Myocyte (in vitro differentiated cells): ENCODE data around the gene HES7. TPM values are rescaled to one million over a fixed set of nuclear protein-coding genes. Genes with fewer than 3 reads are reported as not detected.
A peak's percentile ranks its signal among the peaks of the same experiment; 100 is the strongest.
"Not testable (repeated sequence)": the region's sequence is repeated elsewhere in the genome, so short reads cannot be mapped to it uniquely, and the experiment has no call there.

Experiments
- DNase-seq: peaks from one replicate; pipeline ENCODE4 v3.0.0-alpha.2; 2012; ENCODE audit warnings: low read depth
- total RNA-seq: library from RNA; depleted of rRNA; stranded (reverse); fragments of >200 nt; gene quantifications from 2 replicates; pipeline ENCODE4 v1.2.3, GENCODE V29; 2014

The HES7 gene
- total RNA-seq, 1 donor from 2014 or later, result 0.53 TPM

DNA sequence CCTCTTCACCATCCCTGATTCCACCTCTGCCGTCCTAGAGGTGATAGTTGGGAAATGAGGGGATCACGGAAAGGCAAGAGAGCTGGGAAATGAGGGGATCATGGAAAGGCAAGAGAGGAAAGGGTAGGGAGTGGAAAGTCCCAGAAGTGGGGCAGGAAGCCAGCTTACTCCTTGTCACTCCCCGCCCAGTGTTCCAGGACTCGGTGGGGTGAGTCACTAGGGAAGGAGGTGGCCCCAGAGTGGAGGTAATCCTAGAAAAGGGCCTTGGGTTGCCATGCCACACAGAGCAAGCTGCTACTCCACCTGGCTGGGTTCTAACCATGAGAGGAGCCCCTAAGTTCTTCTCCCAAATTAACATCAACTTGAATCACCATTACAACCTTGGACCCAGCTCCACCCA lies 20.4 kb downstream of the HES7 start:
- DNase-seq, result no peak

DNA sequence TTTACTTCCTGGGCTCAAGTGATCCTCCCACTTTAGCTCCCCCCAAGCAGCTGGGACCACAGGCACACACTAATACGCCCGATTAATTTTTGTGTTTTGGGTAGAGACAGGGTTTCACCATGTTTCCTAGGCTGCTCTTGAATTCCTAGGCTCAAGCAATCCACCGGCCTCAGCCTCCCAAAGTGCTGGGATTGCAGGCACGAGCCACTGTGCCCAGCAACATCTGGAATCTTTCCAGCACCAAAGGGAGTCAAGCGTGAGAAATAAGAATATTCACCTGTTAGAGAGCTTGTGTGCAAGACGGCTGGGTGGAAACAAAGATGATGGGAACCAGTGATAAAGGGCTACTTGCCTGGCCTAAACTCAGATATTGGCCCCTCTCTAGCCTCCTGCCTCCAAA lies 22.2 kb downstream of the HES7 start:
- no peak for DNase-seq

DNA sequence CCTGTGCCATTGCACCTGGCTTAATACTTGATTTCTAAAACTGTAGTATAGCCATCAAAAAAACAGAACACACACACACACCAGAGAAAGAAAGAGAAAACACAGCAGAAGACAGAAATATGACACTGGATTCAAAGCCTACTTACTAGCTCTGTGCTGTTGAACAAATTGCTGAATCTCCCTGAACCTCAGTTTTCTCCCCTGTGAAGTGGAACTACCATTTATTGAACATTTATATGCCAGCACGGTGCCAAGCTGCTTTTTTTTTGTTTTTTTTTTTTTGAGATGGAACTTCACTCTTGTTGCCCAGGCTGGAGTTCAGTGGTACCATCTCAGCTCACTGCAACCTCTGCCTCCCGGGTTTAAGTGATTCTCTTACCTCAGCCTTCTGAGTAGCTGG lies 23.1 kb downstream of the HES7 start:
- DNase-seq, result no peak

DNA sequence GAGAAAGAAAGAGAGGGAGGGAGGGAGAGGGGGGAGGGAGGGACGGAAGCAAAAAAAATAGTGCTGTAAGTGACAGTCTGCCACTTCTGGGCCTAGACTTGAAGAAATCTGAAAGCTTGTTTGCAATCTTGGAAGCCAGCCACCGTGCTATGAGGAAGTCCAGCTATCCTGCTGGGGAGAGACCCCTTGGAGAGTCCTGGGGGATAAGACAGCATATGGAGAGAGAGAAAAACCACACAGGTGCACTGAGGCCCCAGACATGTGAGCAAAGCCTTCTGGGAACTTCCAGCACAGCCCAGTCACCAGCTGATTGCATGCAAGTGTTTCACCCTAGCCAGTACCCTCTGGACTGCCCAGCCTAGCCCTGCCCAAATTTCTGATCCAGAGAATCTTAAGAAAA lies 23.8 kb downstream of the HES7 start:
- DNase-seq, result no peak

DNA sequence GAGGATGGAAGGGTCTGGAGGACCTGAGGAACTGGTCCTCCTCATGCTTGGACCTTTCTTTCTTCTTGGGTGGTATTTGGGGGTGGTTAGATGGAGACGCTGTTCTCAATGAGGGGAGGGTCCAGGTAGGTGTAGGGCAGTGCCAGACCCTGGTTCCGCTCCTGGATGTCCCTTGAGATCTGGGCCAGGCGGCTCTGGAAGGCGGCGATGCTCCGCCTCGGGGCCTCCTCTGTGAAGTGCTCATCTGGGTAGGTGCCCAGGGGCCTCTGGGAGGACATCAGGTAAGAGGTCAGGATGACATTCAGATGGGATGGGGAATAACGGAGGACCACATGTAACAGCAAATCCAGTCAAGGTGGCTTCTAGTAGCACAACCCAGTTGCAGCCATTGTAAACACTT lies 27.4 kb downstream of the HES7 start:
- no peak for DNase-seq

DNA sequence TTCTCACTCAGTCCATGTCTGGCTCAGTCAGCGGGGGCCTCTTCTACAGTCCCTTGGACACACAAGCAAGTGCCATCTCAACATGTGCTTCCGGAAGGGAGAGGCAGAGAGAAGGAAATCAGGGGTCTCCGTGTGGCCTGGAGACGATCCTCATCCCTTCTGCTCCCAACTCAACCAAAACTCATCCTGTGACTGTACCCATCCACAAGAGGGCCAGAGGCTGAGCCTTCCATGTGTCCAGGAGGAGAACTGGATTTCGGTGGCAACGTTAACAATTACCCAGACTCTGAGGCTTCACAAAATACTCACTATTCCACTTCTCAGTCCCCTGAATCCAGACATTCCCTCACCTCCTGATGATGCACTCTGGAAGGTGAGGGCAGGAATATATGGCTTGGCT lies 28.5 kb downstream of the HES7 start:
- DNase-seq, result no peak

DNA sequence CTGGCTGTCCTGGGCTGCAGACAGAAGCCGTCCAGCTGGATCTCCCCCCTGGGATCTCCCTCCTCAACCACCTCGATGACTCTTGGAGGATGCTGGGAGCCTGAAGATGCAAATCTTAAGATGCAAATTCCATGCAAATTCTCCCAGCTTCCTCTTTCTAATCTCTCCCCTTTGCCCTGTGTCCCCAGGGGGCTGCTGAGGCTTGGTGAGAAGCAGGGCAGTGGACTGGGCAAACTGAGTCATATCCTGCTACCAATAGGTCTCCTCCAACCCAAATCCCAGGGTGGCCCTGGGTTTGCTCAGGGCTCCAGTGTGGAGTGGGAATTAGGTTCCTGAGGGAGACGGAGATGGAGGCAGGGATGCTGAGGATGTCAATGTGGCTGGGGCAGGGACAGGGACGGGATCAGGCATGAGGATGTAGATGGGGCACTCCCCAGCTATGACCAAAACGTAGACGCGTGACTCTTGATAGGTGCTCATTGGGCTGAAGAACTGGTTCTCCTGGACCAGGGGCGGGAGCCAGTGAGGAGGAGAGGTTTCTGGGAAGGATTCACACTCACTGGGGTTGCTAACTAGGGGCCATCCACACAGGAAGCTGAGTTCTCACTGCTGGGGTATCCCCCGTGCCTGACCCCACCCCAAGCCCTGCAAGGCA lies 32.7 kb downstream of the HES7 start:
- DNase-seq, result no peak

DNA sequence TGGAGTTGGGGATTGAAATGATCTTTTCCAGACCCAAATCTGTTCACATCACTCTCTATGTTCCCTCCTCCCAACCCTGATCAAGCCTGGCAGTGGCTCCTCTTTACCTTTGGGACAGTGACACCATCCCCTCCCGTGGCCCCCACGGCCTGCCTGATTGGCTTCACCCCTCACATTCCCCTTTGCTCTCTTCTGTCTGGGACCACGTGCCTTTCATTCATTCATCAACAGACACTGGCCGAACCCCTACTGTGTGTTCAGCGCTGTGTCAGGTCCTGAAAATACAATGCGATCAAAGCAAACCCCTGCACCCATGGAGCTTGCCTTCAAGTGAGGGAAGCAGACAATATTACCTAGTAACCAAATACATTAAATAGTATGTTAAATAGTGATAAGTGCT lies 34.2 kb downstream of the HES7 start:
- DNase-seq, result no peak

DNA sequence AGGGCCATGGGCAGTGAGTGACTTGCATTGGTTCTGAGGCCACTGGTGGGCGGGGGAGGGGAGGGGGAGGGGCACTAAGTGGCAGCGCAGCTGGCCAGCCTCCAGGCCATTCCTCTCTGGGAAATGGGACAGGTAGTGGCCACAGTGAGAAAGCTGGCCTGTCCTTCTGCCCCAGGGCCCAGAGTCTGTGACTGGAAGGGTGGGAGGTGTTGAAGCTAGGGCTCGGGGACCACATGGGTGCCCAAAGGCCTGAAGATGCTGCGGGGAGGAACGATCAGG lies 36.0 kb downstream of the HES7 start:
- DNase-seq, result no peak

DNA sequence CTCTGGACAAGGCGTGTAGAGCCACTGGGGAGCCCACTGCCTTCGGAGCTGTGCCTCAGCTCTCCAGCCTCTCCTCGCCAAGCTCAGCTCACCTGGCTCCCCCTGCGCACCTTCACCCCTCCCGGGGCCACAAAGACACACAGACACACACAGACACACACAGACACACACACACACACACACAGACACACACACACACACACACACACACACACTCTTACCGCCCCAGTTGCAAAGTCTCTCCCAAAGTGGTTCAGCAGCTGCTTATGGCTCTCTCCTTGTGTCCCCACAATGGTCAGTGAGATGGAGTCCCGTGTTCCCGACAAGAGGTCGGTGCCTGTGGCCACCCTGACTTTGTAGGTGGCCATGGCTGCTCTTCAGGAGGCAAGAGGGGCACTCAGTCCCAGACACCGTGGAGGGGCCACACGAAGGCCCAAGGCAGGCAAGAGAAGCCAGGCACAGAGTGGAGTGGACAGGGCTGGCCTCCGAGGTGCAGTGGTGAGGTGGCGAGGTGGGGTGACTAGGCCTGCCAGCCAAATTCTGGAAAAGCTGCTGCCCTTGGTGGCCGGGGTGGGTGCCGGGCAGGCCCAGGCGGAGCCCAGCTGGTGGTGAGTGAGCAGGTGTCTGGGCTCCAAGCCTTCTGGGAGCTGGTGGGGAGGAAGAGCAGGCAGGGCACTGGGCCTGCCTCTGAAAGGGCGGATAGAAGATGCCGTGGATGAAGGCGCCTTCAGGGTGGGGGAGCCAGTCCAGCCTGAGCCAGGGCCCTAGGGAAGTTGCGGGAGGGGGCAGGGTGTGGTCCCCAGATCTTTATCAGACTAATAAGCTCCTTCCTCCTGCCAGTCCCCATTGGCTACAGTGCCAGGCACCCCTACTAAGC lies 36.6 kb downstream of the HES7 start, which contains the start of gene ALOX12B:
Gene ALOX12B (minus strand): TSS at position 642 of the 877 bp plus-strand sequence. CDS start 274 bp downstream, at position 368.
- DNase-seq, result peak; percentile 47

DNA sequence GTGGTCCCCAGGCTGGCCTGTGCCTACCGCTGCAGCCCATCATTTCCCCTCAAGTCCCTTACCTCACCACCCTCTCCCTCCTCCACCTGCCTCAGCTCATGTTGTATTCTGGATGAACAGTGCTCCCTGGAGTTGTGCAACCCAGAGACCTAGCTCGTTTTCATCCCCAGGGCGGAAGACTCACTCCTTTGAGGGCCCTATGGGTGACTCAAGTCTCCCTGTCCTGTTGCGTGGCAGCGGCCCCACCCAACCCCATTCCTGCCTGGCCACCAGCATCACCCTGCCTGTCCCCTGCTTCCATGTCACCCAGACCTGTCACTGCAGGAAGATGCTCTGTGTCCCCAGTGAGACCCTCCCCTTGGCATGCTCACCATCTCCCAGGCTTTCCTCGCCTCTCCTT lies 39.7 kb downstream of the HES7 start:
- no peak for DNase-seq

DNA sequence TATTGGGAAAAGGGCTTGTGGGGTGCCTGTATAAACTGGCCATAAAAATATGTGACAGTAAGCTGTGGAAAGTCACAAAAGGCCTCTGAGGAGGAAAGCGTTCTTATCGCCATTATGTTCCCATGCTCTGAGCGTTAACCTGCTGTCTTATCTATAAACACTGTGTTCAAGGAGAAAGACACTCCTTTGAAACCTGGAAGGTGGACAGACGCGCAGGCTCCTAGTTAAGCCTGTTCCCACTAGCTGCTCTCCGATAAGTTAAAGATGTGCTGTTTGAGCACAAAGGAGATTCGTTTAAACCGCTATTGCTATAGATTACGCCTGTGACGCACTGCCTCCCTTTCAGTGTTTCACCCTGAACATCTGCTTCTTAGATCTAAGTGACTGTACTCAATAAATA lies 41.6 kb downstream of the HES7 start:
- DNase-seq, result no peak

DNA sequence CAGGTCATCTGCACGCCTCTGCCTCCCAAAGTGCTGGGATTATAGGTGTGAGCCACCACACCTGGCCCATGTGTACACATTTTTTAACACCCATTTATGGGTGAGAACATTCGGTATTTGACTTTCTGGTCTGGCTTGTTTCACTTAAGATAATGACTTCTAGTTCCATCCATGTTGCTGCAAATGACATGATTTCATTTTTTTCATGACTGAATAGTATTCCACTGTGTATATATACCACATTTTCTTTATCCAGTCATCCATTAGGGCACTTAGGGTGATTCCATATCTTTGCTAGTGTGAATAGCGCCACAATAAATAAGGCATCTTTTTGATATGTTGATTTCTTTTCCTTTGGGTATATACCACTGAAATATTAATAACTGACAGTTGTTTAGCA lies 42.0 kb downstream of the HES7 start:
- DNase-seq, result no peak

DNA sequence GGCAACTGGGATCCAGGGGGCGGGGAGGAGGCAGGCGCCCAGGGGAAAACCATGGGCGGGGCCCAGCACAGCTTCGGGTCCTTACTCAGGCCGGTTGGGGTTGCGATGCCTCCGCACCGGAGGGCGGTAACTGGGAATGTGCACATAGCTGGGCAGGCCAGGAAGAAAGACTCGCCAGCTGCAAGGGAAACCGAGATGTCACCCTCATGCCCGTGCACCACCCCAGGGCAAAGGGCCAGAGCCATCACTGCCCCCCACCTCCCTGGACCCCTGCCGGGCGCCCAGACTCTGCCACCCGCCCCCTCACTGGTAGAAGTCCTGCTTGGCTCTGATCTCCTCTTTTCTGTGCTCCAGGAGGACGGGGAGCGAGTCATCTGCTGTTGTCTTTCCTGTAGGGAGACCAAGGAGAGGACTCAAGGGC lies 43.1 kb downstream of the HES7 start:
- DNase-seq, result no peak

DNA sequence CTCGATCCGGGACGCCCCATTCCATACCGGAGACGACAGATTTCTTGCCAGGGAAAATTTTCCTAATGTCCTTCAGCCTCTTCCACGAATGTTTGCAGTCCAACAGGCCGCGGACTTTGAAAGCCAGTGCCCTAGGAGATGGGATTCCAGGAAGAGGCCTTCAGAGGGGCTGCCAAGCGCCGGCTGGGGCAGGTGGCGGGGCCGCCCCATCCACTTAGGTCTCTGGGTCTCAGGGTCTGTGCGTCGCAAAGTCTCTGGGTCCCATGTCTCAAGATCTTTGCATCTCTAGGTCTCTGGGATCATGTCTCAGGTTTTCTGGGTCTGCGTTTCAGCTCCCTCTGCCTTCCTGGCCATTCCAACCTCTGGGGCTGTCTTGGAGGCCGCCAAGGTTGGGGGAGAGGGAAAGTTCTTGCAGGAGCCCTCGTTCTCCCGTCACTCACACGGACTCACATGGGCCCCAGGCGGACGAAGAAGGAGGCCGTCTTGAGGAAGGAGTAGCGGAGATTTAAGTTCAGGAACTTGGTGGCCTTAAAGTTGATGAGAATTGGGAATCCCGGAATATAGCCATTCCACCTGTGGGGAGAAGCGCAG lies 43.6 kb downstream of the HES7 start:
- DNase-seq, result no peak

DNA sequence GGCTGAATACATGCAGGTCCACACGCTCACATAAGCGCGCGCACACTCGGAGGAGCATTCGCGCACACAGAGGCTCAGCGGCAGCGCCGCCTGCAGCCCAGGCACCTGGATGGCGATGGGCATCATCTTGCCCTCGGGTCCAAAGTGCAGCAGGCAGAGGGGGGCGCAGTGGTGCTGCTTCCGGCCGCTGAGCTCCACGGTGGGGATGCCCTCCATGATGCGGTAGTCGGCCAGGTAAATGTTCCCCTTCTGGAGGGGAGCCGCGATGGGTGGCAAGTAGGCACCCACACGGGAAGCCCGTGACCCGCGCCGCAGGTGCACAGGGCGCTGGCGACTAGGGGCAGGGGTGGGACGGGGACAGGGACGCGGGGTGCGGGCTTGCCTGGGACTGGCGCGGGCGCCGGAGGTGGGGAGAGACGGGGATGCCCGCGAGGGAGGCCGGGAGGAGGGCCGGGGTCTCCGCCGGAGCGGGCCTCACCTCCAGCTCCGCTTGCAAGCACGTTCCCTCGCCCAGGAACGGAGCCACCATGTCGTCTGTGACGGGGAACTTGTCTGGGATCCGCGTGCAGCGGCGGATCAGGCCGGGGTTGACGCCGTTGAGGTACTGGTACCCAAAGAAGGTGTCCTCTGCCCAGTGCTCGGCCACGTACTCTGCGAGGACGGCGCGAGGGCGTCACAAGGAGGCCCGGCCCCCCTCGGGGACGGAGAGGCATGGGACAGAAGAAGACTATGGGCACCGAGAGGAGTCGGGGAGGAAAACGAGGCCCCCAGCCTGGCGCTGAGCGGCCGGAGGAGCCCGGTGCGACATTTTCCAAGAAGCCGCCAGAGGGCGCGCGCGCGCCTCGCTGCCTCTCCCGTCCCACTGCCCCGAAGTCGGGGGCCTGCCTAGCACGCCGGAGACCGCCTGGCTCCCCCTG lies 44.4 kb downstream of the HES7 start:
- DNase-seq, result peak; percentile 58

DNA sequence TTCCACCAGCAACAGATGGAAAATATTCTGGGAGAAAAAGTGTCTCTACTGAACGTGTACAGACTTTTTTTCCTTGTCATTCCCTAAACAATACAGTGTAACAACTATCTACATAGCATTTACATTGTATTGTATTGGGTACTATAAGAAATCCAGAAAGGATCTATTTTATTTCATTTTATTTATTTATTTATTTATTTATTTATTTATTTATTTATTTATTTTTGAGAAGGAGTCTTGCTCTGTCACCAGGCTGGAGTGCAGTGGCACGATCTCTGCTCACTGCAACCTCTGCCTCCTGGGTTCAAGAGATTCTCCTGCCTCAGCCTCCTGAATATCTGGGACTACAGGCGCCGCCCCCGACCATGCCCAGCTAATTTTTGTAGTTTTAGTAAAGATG lies 46.0 kb downstream of the HES7 start:
- not testable (repeated sequence) for DNase-seq

DNA sequence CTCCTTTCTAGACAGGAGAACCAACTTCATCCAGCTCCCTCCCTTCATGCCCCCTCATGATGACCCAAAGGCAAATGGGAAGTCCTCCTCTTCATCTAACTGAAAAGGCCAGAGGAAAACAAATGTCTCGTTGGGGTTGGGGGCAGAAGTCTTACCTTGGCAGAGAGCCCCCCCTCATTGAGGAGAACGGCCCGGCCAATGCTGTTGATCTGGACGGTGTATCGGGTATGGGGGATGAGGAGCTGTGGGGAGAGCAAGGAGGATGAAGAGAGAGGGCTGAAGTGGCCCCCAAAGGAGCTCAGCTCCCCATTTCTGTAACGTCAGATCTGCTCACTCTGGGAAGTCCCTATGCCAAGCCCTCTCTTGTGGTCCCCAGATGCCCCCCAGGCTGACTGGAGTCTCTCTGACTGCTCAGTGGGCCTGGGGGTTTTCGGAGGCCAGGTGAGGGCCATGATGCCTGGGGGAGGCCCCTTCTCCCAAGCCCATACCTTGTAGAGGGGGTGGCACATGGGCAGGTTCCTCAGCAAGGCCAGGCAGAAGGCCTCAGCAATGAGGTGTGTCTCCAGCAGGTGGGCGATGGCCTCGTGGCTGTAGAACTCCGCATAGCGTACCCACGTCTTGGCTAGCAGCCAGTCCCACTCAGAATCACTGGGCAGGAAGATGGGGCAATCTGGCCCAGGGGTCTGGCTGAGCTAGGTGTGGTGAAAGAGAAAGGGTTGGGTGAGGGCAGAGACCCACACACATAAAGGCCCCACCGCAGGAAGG lies 47.2 kb downstream of the HES7 start:
- no peak for DNase-seq

DNA sequence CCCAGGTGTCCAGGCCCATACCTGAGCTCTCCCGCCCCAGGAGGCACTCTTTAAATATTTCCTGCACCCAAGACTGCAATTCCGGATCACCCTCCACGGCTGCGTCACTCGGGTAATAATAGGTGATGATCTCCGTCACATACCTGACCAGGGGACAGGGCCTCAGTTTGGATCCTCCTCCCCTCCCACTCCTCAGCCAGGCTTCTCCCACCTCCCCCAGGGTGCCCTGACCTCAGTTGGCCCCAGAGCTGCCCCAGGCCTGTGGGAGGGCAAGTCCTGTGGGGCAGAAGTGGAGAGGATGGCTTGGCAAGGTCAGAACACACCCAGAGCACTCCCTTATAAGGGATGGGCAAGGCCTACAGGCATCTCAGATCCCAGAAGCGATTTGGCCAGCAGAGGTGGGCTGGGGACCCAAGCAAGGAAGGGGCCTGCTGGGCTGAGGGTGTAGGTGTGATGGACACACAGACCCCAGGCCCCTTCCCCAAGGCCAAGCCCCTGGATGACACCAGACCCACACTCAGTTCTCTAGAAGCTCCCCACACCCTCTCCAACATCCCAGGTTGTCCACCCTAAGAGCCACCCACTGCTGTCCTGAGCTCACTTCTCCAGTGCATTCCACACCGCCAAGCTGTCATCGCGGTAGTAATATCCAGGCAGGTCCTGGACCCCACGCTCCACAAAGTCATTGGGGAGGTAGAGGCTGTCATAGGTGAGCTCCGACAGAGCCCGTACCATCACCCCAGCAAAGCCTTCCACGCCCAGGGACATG lies 48.1 kb downstream of the HES7 start:
- no peak for DNase-seq

DNA sequence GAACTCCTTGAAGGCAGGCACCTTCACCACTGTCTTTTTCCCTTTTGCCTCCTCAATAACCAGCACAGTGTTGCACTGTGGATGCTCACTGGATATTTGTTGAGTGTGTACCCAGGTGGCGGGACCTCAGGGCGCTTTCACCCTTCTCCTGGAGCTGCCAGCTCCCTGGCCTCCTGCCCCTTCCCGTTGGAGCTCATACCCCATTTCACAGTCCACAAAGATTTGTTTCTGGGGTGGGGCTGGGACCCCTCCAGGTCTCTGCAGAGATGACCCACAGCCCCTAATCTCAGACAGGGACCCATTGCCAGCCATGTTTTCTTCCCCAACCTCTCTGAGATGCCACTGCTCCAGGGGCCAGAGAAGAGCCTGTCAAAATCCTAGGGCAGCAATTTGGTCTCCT lies 48.8 kb downstream of the HES7 start:
- no peak for DNase-seq
